Airway epithelial cell (primary cell): Measurements from ENCODE around the gene LBR. TPM values are rescaled to one million over a fixed set of nuclear protein-coding genes. Genes with fewer than 3 reads are reported as not detected.

Experiments used
- total RNA-seq: library from RNA; depleted of rRNA; stranded (reverse); fragments of >200 nt; gene quantifications from 2 replicates; pipeline ENCODE4 v1.2.3, GENCODE V29; 2015

Gene LBR
- 18.0 and 25.2 TPM in 2 replicates for total RNA-seq

GRCh38 chr1:225427235-225428067 is at the start of gene LBR:
LBR (minus strand) TSS chr1:225428038; CDS start chr1:225424075, 3,963 bp downstream.

Other genes starting within 250 kb of the LBR start
- 62.5 and 67.4 TPM in 2 replicates for gene ENAH, start 225.1 kb upstream of the LBR start, total RNA-seq